Fibroblast of lung (primary cell): Measurements from ENCODE around the gene RRAGD. TPM values are rescaled to one million over a fixed set of nuclear protein-coding genes. Genes with fewer than 3 reads are reported as not detected.

Experiments used
- DNase-seq, 2 donors: peaks; one replicate each; pipeline versions ENCODE4 v3.0.0 to v3.0.0-alpha.2; 2010; ENCODE audit warnings: low read depth in 2 of 2
- H2AFZ ChIP-seq: 2 replicates; pipeline ENCODE4 v1.5.1; 2012; ENCODE audit warnings: low read length, control low read depth, inconsistent platforms
- H3K27ac ChIP-seq: 2 replicates; pipeline ENCODE4 v1.5.1; 2011; ENCODE audit warnings: low read length, control low read depth; ENCODE audit not compliant: insufficient read depth
- H3K27me3 ChIP-seq: 2 replicates; pipeline ENCODE4 v1.5.1; 2011; ENCODE audit warnings: mild to moderate bottlenecking, low read length; ENCODE audit not compliant: control insufficient read depth, insufficient read depth
- H3K36me3 ChIP-seq: 2 replicates; pipeline ENCODE4 v1.5.1; 2011; ENCODE audit warnings: low read length; ENCODE audit not compliant: control insufficient read depth, insufficient read depth
- H3K4me1 ChIP-seq: 2 replicates; pipeline ENCODE4 v1.5.1; 2011; ENCODE audit warnings: low read length; ENCODE audit not compliant: control insufficient read depth, insufficient read depth; ENCODE audit errors: extremely low read depth
- H3K4me2 ChIP-seq: 2 replicates; pipeline ENCODE4 v1.5.1; 2011; ENCODE audit warnings: low read length, control low read depth; ENCODE audit not compliant: insufficient read depth; ENCODE audit errors: extremely low read depth
- H3K4me3 ChIP-seq, 4 experiments: fragments of 200-600 bp in 1 of 4; sonication (generic) in 1 of 4; replicated peaks in 1 of 4; 2 replicates each; pipeline ENCODE4 v1.5.1; 2011 to 2016; ENCODE audit warnings: low read length in 4 of 4, low read depth in 3 of 4, mild to moderate bottlenecking in 3 of 4, control low read depth in 2 of 4, inconsistent platforms in 1 of 4, mixed read lengths in 1 of 4; ENCODE audit not compliant: insufficient read depth in 1 of 4; ENCODE audit errors: control extremely low read depth in 1 of 4
- H3K79me2 ChIP-seq: 2 replicates; pipeline ENCODE4 v1.5.1; 2012; ENCODE audit warnings: mild to moderate bottlenecking, low read length, inconsistent platforms; ENCODE audit not compliant: control insufficient read depth, insufficient read depth
- H3K9ac ChIP-seq: 2 replicates; pipeline ENCODE4 v1.5.1; 2011; ENCODE audit warnings: mild to moderate bottlenecking, low read length, control low read depth; ENCODE audit not compliant: insufficient read depth
- H3K9me3 ChIP-seq: 2 replicates; pipeline ENCODE4 v1.5.1; 2012; ENCODE audit warnings: low read depth, low read length; ENCODE audit not compliant: control insufficient read depth, insufficient read depth
- H4K20me1 ChIP-seq: 2 replicates; pipeline ENCODE4 v1.5.1; 2011; ENCODE audit warnings: low read length; ENCODE audit not compliant: control insufficient read depth, insufficient read depth; ENCODE audit errors: extremely low read depth
- EZH2 ChIP-seq: IDR thresholded peaks from 2 replicates; pipeline ENCODE4 v1.5.1; 2012; ENCODE audit warnings: low read length, control low read depth, mild to moderate bottlenecking; ENCODE audit errors: missing control alignments
- polyA plus RNA-seq, 2 donors: library from polyadenylated mRNA; depleted of rRNA in 1 of 2; stranded (reverse) in 1 of 2; unstranded in 1 of 2; fragments of >200 nt; gene quantifications; 2 replicates each; pipeline ENCODE4 v1.2.1, GENCODE V29; 2011 to 2012; ENCODE audit warnings: missing spikeins in 1 of 2
- total RNA-seq: library from RNA; depleted of rRNA; stranded (reverse); fragments of >200 nt; gene quantifications from 2 replicates; pipeline ENCODE4 v1.2.1, GENCODE V29; 2014
- TF ChIP-seq, protein P1 (sequence below), 2 donors: IDR thresholded peaks in 1 of 2; conservative IDR thresholded peaks in 1 of 2; 1 replicate in 1 of 2; 2 replicates in 1 of 2; pipeline ENCODE4 v1.5.1; 2011 to 2012; ENCODE audit warnings: low read length in 2 of 2, control low read depth in 1 of 2, inconsistent platforms in 1 of 2, low read depth in 1 of 2, mild to moderate bottlenecking in 1 of 2

The RRAGD gene
- total and polyA plus RNA-seq, 2 donors (not counting 1 experiment from before 2014, with no cell fraction given), result 0.07 to 1.8 TPM

DNA sequence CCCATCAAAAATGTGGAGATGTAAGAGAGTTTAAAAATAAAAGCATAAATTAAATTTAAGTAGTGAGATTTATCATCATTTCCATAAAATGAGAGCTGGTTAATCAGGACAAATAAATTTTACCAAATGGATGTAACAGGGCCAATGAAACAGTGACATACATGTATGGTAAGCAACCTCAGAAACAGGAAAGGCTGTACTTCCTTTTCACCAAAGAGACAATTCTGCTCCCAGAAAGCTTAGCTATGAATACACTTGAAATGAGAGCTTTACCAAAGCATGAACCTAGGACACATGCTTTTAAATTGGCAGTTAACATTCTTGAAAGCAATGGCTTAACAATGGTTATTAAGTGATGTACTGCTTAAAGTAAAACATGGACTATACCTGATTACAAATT, 47.5 kb downstream of the RRAGD start:
- TF ChIP-seq, protein P1, sequence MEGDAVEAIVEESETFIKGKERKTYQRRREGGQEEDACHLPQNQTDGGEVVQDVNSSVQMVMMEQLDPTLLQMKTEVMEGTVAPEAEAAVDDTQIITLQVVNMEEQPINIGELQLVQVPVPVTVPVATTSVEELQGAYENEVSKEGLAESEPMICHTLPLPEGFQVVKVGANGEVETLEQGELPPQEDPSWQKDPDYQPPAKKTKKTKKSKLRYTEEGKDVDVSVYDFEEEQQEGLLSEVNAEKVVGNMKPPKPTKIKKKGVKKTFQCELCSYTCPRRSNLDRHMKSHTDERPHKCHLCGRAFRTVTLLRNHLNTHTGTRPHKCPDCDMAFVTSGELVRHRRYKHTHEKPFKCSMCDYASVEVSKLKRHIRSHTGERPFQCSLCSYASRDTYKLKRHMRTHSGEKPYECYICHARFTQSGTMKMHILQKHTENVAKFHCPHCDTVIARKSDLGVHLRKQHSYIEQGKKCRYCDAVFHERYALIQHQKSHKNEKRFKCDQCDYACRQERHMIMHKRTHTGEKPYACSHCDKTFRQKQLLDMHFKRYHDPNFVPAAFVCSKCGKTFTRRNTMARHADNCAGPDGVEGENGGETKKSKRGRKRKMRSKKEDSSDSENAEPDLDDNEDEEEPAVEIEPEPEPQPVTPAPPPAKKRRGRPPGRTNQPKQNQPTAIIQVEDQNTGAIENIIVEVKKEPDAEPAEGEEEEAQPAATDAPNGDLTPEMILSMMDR (conservative IDR thresholded peaks at IDR 0.05 in 1 of 2, IDR thresholded peaks at IDR 0.05 in 1 of 2; ENCODE audit: low read depth in 1 of 2, low read length in 2 of 2), result no peak
- no peak for TF ChIP-seq EZH2
- Histone ChIP-seq H3K36me3 (no peaks in the 10 kb centered on the region), H3K27ac (no peak overlapping the region), H3K27me3 (no peaks in the 10 kb centered on the region), H4K20me1 (no peaks in the 10 kb centered on the region), H3K9me3 (no peaks in the 10 kb centered on the region), H3K4me1 (no peaks in the 10 kb centered on the region), H3K9ac (no peak overlapping the region), H2AFZ (no peak overlapping the region), H3K4me3 (no peak overlapping the region), H3K4me2 (no peak overlapping the region), H3K79me2 (no peaks in the 10 kb centered on the region)
- no peak for DNase-seq

DNA sequence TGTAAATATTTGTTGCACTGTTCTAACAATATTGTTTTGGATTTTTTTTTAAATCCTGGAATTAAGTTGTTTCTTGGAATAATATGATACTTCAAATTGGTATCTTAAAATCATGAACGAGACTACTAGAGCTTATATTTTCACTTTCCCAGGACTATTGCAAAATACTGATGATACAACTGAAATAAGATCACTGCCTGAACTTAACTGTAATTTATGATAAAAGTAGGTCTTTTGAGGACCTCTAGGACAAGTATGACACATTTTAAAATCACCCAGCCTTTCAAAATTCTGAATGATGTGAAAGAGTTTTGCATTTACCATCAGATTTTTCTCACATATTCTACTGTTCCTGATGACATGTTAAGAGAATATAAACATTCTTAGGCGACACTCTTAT, 50.9 kb downstream of the RRAGD start:
- H2AFZ ChIP-seq, result no peak overlapping the region
- no peaks in the 10 kb centered on the region for H3K79me2 ChIP-seq
- TF ChIP-seq, protein P1 (conservative IDR thresholded peaks at IDR 0.05 in 1 of 2, IDR thresholded peaks at IDR 0.05 in 1 of 2; ENCODE audit: low read depth in 1 of 2, low read length in 2 of 2), result no peak
- no peak for DNase-seq
- no peaks in the 10 kb centered on the region for H3K4me1 ChIP-seq
- no peak overlapping the region for H3K4me2 ChIP-seq
- no peak overlapping the region for H3K9ac ChIP-seq
- no peak overlapping the region for H3K4me3 ChIP-seq
- no peaks in the 10 kb centered on the region for H3K27me3 ChIP-seq
- no peaks in the 10 kb centered on the region for H3K9me3 ChIP-seq
- no peak overlapping the region for H3K27ac ChIP-seq
- H3K36me3 ChIP-seq, result no peaks in the 10 kb centered on the region
- no peaks in the 10 kb centered on the region for H4K20me1 ChIP-seq

- Histone ChIP-seq H4K20me1 (no peaks in the 10 kb centered on the region), H3K9ac (no peak overlapping the region), H3K9me3 (no peaks in the 10 kb centered on the region), H3K4me3 (no peak overlapping the region), H3K36me3 (no peaks in the 10 kb centered on the region), H3K4me2 (peak overlapping the region; percentile 10), H2AFZ (no peak overlapping the region), H3K79me2 (no peaks in the 10 kb centered on the region), H3K4me1 (no peaks in the 10 kb centered on the region), H3K27ac (no peak overlapping the region), H3K27me3 (no peaks in the 10 kb centered on the region)
- TF ChIP-seq EZH2, result no peak
- TF ChIP-seq, protein P1 (conservative IDR thresholded peaks at IDR 0.05 in 1 of 2, IDR thresholded peaks at IDR 0.05 in 1 of 2; ENCODE audit: low read depth in 1 of 2, low read length in 2 of 2), result no peak
- peak; percentile 18 to 87 for DNase-seq
These were observed 51.6 kb downstream of the RRAGD start for GRCh38 chr6:89360415-89360999.
